ENCODE data around the gene CTNNB1. TPM values are rescaled to one million over a fixed set of nuclear protein-coding genes. Genes with fewer than 3 reads are reported as not detected.

The CTNNB1 gene
- total and polyA plus RNA-seq, 2 of the 13 experiments (the other 11 are each of a cell fraction or from before 2014, with no cell fraction given): 398 to 489 TPM

DNA sequence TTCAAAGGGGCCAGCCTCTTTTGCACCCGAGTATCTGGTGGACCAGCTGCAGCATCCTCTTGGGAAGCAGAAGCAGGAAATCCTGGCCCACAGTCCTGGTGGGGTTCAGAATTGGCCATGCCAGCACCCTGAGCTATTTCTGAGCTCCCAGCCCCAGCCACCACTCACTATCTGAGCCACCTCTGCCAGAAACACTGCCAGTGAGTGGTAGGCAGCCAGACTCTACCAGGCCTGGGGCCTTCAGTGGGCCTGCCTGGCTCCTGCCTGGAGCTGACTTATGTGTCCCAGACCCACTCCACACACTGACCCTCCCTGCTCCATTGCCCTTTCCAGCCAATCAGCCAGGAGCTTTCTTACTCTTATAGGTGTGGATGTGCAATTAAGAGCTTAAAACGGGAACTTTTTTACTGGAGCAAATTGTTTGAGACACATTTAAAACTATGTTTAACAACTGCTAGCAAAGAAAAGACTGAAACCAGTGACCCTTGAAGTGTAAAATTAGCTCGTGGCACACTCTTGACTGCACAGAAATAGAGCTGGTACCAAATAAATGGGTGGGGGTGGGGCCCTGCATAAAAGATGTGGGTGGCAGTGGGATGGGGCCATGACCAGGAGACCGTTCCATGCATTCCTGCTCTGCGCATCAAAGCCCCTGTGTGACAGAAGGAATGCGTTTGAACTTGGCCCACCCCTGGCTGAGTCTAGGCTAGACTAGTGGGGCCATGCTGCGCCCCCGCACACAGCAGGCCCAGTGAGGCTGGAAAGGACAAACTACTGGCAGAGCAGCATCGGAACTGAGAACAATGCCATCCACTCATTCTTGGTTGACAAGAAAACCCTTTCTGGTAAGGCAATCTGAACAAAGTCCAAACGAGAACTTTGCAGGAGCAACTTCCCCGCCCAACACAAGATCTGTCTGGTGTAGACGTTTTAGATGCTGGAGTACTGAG lies 48.0 kb downstream of the CTNNB1 start (continued):
- TF ChIP-seq, protein P1, sequence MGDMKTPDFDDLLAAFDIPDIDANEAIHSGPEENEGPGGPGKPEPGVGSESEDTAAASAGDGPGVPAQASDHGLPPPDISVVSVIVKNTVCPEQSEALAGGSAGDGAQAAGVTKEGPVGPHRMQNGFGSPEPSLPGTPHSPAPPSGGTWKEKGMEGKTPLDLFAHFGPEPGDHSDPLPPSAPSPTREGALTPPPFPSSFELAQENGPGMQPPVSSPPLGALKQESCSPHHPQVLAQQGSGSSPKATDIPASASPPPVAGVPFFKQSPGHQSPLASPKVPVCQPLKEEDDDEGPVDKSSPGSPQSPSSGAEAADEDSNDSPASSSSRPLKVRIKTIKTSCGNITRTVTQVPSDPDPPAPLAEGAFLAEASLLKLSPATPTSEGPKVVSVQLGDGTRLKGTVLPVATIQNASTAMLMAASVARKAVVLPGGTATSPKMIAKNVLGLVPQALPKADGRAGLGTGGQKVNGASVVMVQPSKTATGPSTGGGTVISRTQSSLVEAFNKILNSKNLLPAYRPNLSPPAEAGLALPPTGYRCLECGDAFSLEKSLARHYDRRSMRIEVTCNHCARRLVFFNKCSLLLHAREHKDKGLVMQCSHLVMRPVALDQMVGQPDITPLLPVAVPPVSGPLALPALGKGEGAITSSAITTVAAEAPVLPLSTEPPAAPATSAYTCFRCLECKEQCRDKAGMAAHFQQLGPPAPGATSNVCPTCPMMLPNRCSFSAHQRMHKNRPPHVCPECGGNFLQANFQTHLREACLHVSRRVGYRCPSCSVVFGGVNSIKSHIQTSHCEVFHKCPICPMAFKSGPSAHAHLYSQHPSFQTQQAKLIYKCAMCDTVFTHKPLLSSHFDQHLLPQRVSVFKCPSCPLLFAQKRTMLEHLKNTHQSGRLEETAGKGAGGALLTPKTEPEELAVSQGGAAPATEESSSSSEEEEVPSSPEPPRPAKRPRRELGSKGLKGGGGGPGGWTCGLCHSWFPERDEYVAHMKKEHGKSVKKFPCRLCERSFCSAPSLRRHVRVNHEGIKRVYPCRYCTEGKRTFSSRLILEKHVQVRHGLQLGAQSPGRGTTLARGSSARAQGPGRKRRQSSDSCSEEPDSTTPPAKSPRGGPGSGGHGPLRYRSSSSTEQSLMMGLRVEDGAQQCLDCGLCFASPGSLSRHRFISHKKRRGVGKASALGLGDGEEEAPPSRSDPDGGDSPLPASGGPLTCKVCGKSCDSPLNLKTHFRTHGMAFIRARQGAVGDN (CRISPR knock-in tag; IDR thresholded peaks at IDR 0.05): peak; percentile 79
- TF ChIP-seq ZNF557 (CRISPR knock-in tag; IDR thresholded peaks at IDR 0.05): no peak
- no peak for TF ChIP-seq FIP1L1 (IDR thresholded peaks at IDR 0.05; ENCODE audit: borderline replicate concordance, insufficient read depth, low read depth, low read length)
- TF ChIP-seq, protein P2, sequence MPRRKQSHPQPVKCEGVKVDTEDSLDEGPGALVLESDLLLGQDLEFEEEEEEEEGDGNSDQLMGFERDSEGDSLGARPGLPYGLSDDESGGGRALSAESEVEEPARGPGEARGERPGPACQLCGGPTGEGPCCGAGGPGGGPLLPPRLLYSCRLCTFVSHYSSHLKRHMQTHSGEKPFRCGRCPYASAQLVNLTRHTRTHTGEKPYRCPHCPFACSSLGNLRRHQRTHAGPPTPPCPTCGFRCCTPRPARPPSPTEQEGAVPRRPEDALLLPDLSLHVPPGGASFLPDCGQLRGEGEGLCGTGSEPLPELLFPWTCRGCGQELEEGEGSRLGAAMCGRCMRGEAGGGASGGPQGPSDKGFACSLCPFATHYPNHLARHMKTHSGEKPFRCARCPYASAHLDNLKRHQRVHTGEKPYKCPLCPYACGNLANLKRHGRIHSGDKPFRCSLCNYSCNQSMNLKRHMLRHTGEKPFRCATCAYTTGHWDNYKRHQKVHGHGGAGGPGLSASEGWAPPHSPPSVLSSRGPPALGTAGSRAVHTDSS (CRISPR knock-in tag; conservative IDR thresholded peaks at IDR 0.05): no peak
- no peak for TF ChIP-seq MAFF (IDR thresholded peaks at IDR 0.05; ENCODE audit: low read depth, low read length)
- TF ChIP-seq, protein P3, sequence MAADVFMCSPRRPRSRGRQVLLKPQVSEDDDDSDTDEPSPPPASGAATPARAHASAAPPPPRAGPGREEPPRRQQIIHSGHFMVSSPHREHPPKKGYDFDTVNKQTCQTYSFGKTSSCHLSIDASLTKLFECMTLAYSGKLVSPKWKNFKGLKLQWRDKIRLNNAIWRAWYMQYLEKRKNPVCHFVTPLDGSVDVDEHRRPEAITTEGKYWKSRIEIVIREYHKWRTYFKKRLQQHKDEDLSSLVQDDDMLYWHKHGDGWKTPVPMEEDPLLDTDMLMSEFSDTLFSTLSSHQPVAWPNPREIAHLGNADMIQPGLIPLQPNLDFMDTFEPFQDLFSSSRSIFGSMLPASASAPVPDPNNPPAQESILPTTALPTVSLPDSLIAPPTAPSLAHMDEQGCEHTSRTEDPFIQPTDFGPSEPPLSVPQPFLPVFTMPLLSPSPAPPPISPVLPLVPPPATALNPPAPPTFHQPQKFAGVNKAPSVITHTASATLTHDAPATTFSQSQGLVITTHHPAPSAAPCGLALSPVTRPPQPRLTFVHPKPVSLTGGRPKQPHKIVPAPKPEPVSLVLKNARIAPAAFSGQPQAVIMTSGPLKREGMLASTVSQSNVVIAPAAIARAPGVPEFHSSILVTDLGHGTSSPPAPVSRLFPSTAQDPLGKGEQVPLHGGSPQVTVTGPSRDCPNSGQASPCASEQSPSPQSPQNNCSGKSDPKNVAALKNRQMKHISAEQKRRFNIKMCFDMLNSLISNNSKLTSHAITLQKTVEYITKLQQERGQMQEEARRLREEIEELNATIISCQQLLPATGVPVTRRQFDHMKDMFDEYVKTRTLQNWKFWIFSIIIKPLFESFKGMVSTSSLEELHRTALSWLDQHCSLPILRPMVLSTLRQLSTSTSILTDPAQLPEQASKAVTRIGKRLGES (CRISPR knock-in tag; IDR thresholded peaks at IDR 0.05; ENCODE audit: borderline replicate concordance): no peak; the same call in 1 of the 2 replicates
- TF ChIP-seq, protein P4, sequence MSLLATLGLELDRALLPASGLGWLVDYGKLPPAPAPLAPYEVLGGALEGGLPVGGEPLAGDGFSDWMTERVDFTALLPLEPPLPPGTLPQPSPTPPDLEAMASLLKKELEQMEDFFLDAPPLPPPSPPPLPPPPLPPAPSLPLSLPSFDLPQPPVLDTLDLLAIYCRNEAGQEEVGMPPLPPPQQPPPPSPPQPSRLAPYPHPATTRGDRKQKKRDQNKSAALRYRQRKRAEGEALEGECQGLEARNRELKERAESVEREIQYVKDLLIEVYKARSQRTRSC (CRISPR knock-in tag; IDR thresholded peaks at IDR 0.05; ENCODE audit: low read depth): no peak
- 0 out of 2 replicates have a peak, but pooled peaks have one; percentile 3 for TF ChIP-seq ZNF788 (CRISPR knock-in tag; IDR thresholded peaks at IDR 0.05; ENCODE audit: borderline replicate concordance)
- TF ChIP-seq SMYD3 (CRISPR knock-in tag; IDR thresholded peaks at IDR 0.05): no peak
- 0 out of 2 replicates have a peak, but pooled peaks have one; percentile 32 for TF ChIP-seq ZNF772 (CRISPR knock-in tag; IDR thresholded peaks at IDR 0.05)
- no peak for TF ChIP-seq HMG20B (CRISPR knock-in tag; conservative IDR thresholded peaks at IDR 0.05)
- no peak for TF ChIP-seq ZNF510 (CRISPR knock-in tag; IDR thresholded peaks at IDR 0.05; ENCODE audit: low read depth)
- TF ChIP-seq, protein P5, sequence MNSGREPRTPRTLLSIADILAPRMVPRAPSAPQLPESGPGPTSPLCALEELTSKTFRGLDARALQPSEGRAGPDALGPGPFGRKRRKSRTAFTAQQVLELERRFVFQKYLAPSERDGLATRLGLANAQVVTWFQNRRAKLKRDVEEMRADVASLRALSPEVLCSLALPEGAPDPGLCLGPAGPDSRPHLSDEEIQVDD (CRISPR knock-in tag; IDR thresholded peaks at IDR 0.05; ENCODE audit: borderline replicate concordance): no peak
- TF ChIP-seq SATB2 (CRISPR knock-in tag; IDR thresholded peaks at IDR 0.05): no peak
- no peak for TF ChIP-seq MAFG (CRISPR knock-in tag; IDR thresholded peaks at IDR 0.05)
- TF ChIP-seq MZF1 (CRISPR knock-in tag; IDR thresholded peaks at IDR 0.05; ENCODE audit: borderline replicate concordance): no peak
- TF ChIP-seq SMARCE1 (IDR thresholded peaks at IDR 0.05; ENCODE audit: borderline replicate concordance): no peak
- no peak for TF ChIP-seq ZNF101 (CRISPR knock-in tag; IDR thresholded peaks at IDR 0.05; ENCODE audit: borderline replicate concordance, low read depth)

Measured in HepG2 (cell line).